Measurements from ENCODE around the gene LRTM2.

Gene LRTM2

DNA sequence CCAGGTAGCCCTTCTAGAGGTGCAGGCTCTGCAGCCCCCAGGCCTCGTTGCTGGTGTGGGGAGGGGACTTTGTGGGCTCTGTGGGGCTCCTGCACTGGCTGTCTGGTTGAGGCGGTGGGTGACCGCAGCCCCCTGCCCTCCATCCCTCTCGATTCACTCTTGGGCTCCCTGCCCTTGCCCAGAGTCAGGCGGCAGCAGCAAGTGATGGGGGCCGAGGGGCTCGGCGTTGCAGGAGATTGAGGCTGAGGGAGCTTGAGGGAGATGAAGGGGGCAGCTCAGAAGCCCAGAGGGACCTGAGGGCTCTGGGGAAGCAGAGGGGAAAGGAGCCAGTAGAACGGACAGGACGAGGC, 9.5 kb upstream of the LRTM2 start:
- no peak overlapping the region for H3K4me3 ChIP-seq (ENCODE audit: low read depth, low read length)
- ChIA-PET CTCF (interaction anchor here (0.5 to 1.6 kb wide), 5 partner anchors 10 to 195 kb away, joined by 3 to 6 read pairs (median 6); no protein-coding TSS in a partner anchor), POLR2A (no interaction called here)
- H3K36me3 ChIP-seq (ENCODE audit: control insufficient read depth in 2 of 2, insufficient read depth in 1 of 2, low read length in 2 of 2) = no peaks in the 10 kb centered on the region
- H3K9me3 ChIP-seq (ENCODE audit: control insufficient read depth, insufficient read depth, low read depth, low read length) = no peaks in the 10 kb centered on the region
- no peak overlapping the region for H3K27ac ChIP-seq (ENCODE audit: extremely low read depth, low read depth, low read length)
- no peaks in the 10 kb centered on the region for H3K4me1 ChIP-seq (ENCODE audit: control insufficient read depth, insufficient read depth, low read length)
- TF ChIP-seq ZFP3 (tag by site-specific recombination; IDR thresholded peaks at IDR 0.05; ENCODE audit: low read depth) (no peak), HIC1 (tag by site-specific recombination; IDR thresholded peaks at IDR 0.05) (no peak), ZNF510 (tag by site-specific recombination; IDR thresholded peaks at IDR 0.05; ENCODE audit: insufficient replicate concordance) (no peak), ZNF114 (tag by site-specific recombination; IDR thresholded peaks at IDR 0.05) (no peak), ZNF292 (tag by site-specific recombination; IDR thresholded peaks at IDR 0.05; ENCODE audit: borderline replicate concordance, low read depth) (no peak), ZNF549 (tag by site-specific recombination; IDR thresholded peaks at IDR 0.05) (no peak), ZNF239 (tag by site-specific recombination; IDR thresholded peaks at IDR 0.05) (no peak), ZSCAN30 (tag by site-specific recombination; IDR thresholded peaks at IDR 0.05) (no peak)

DNA sequence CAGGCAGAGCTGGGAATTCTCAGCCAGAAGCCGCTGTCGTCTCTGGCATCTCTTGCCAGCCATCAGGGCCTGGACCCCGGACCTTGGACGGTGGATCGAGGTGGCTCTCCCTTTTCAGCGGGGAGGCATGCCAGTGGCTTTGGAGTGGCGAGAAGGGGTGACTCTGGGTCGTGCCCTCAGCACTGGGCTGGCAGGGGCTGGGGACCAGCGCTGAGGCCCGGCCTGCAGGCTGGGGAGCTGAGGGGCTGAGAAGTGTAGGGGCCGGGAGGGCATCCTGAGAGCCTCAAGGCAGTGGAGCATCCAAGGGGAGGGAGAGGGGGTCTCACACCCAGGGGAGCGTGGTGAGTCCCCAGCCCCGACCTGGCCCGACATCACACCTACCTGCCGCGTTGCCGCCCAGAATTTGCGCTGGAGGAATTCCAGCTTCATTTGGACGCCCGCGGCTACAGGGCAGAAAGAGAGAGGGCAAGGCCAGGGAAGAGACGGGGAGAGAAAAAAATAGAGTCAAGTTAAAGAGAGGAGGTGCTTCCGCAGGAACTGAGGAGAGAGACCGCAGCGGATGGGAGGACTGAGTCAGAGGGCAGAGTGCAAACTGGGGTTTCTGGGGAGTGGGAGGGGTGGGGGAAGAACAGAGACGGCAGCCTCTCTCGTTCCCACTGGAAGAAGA, 9.0 kb upstream of the LRTM2 start:
- H3K27ac ChIP-seq (ENCODE audit: extremely low read depth, low read depth, low read length) = no peak overlapping the region
- no peak for TF ChIP-seq SCRT1 (tag by site-specific recombination; IDR thresholded peaks at IDR 0.05; ENCODE audit: borderline replicate concordance)
- TF ChIP-seq KLF7 (tag by site-specific recombination; IDR thresholded peaks at IDR 0.05; ENCODE audit: borderline replicate concordance) = no peak
- TF ChIP-seq ZNF311 (tag by site-specific recombination; IDR thresholded peaks at IDR 0.05; ENCODE audit: borderline replicate concordance) = no peak
- TF ChIP-seq IKZF3 (tag by site-specific recombination; IDR thresholded peaks at IDR 0.05) = no peak
- no peak for TF ChIP-seq ZNF157 (tag by site-specific recombination; IDR thresholded peaks at IDR 0.05)
- TF ChIP-seq ZNF704 (tag by site-specific recombination; IDR thresholded peaks at IDR 0.05) = no peak
- no peak for TF ChIP-seq ZNF354C (tag by site-specific recombination; IDR thresholded peaks at IDR 0.05; ENCODE audit: borderline replicate concordance, low read depth)
- TF ChIP-seq, protein P1, sequence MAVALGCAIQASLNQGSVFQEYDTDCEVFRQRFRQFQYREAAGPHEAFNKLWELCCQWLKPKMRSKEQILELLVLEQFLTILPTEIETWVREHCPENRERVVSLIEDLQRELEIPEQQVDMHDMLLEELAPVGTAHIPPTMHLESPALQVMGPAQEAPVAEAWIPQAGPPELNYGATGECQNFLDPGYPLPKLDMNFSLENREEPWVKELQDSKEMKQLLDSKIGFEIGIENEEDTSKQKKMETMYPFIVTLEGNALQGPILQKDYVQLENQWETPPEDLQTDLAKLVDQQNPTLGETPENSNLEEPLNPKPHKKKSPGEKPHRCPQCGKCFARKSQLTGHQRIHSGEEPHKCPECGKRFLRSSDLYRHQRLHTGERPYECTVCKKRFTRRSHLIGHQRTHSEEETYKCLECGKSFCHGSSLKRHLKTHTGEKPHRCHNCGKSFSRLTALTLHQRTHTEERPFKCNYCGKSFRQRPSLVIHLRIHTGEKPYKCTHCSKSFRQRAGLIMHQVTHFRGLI (tag by site-specific recombination; IDR thresholded peaks at IDR 0.05) = no peak
- no peak for TF ChIP-seq ZBTB21 (tag by site-specific recombination; IDR thresholded peaks at IDR 0.05)
- TF ChIP-seq ZNF707 (tag by site-specific recombination; IDR thresholded peaks at IDR 0.05) = no peak
- TF ChIP-seq ZNF16 (tag by site-specific recombination; IDR thresholded peaks at IDR 0.05; ENCODE audit: low read depth) = no peak
- TF ChIP-seq, protein P2, sequence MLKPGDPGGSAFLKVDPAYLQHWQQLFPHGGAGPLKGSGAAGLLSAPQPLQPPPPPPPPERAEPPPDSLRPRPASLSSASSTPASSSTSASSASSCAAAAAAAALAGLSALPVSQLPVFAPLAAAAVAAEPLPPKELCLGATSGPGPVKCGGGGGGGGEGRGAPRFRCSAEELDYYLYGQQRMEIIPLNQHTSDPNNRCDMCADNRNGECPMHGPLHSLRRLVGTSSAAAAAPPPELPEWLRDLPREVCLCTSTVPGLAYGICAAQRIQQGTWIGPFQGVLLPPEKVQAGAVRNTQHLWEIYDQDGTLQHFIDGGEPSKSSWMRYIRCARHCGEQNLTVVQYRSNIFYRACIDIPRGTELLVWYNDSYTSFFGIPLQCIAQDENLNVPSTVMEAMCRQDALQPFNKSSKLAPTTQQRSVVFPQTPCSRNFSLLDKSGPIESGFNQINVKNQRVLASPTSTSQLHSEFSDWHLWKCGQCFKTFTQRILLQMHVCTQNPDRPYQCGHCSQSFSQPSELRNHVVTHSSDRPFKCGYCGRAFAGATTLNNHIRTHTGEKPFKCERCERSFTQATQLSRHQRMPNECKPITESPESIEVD (tag by site-specific recombination; IDR thresholded peaks at IDR 0.05) = no peak
- TF ChIP-seq ZNF292 (tag by site-specific recombination; IDR thresholded peaks at IDR 0.05; ENCODE audit: borderline replicate concordance, low read depth) = no peak
- TF ChIP-seq, protein P3, sequence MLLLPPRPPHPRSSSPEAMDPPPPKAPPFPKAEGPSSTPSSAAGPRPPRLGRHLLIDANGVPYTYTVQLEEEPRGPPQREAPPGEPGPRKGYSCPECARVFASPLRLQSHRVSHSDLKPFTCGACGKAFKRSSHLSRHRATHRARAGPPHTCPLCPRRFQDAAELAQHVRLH (tag by site-specific recombination; IDR thresholded peaks at IDR 0.05) = no peak
- TF ChIP-seq ZEB2 (tag by site-specific recombination; IDR thresholded peaks at IDR 0.05) = no peak
- H3K36me3 ChIP-seq (ENCODE audit: control insufficient read depth in 2 of 2, insufficient read depth in 1 of 2, low read length in 2 of 2) = no peaks in the 10 kb centered on the region
- no peaks in the 10 kb centered on the region for H3K4me1 ChIP-seq (ENCODE audit: control insufficient read depth, insufficient read depth, low read length)
- POLR2A ChIA-PET = interaction anchor here (0.5 kb wide), 1 partner anchor 225 kb away, joined by 6 read pairs; no protein-coding TSS in a partner anchor
- no peak overlapping the region for H3K4me3 ChIP-seq (ENCODE audit: low read depth, low read length)
- CTCF ChIA-PET = interaction anchor here (0.5 to 1.6 kb wide), 6 partner anchors 10 to 195 kb away, joined by 3 to 6 read pairs (median 6); no protein-coding TSS in a partner anchor
- H3K9me3 ChIP-seq (ENCODE audit: control insufficient read depth, insufficient read depth, low read depth, low read length) = no peaks in the 10 kb centered on the region
